ENCODE data around the gene MACC1. TPM values are rescaled to one million over a fixed set of nuclear protein-coding genes. Genes with fewer than 3 reads are reported as not detected.

MACC1 gene
- total RNA-seq, 1 experiment from 2014 or later = 190 TPM

DNA sequence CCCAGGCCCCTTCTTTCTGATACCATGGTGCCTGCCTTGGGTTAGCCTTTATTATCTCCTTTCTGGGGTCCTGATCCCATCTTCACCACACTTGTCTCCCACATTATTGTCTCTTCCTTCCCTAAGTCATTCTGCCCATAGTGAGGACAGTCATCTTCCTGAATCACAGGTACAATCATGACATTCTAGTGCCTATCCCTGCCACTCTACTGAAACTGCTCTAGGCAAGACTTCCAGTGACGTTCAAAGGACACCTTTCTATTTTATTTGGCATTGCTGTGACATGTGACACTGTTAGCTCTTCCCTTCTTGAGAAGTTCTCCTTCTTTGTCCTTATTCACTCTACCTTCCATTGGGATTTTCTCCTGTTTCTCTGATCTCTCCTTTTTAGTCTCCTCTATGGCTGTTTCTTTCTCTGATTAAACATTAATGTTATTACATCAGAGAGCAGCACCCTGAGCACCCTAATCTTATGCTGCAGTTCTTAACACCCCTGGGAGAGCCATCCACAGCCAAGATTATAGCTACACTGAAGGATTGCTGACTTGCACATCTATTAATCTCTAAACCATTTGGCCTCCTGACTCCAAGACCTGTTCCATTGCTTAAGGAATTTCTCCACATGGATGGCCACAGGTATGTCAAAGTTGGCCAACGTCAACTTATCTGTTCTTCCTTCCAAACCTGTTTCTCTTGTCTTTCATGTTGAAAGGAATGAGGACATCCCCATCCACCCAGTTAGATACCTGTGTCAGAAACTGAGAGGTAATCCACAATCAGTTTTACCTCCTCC, 10.9 kb downstream of the MACC1 start:
- TF ChIP-seq, protein P1, sequence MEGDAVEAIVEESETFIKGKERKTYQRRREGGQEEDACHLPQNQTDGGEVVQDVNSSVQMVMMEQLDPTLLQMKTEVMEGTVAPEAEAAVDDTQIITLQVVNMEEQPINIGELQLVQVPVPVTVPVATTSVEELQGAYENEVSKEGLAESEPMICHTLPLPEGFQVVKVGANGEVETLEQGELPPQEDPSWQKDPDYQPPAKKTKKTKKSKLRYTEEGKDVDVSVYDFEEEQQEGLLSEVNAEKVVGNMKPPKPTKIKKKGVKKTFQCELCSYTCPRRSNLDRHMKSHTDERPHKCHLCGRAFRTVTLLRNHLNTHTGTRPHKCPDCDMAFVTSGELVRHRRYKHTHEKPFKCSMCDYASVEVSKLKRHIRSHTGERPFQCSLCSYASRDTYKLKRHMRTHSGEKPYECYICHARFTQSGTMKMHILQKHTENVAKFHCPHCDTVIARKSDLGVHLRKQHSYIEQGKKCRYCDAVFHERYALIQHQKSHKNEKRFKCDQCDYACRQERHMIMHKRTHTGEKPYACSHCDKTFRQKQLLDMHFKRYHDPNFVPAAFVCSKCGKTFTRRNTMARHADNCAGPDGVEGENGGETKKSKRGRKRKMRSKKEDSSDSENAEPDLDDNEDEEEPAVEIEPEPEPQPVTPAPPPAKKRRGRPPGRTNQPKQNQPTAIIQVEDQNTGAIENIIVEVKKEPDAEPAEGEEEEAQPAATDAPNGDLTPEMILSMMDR (IDR thresholded peaks at IDR 0.05; ENCODE audit: unreplicated experiment) = no peak
- H3K9me3 Mint-ChIP-seq (ENCODE audit: low read depth, unreplicated experiment) = peaks cover 17% of the 10 kb centered on the region
- H3K27me3 Mint-ChIP-seq (ENCODE audit: unreplicated experiment) = no peaks in the 10 kb centered on the region
- peaks cover 51% of the 10 kb centered on the region for H3K4me1 Mint-ChIP-seq (ENCODE audit: low read depth, unreplicated experiment)
- peak overlapping the region; percentile 3 for H3K4me3 Mint-ChIP-seq (ENCODE audit: low read depth, unreplicated experiment)
- no peak for DNase-seq
- CTCF ChIA-PET = no interaction called here
- H3K36me3 Mint-ChIP-seq (ENCODE audit: insufficient read depth, unreplicated experiment) = peaks cover 71% of the 10 kb centered on the region
- peak overlapping the region; percentile 53 for H3K27ac Mint-ChIP-seq (ENCODE audit: unreplicated experiment)
- BruUV-seq (replicated peaks) = no TSS peak
- intact Hi-C loops (cut with micrococcal nuclease; ENCODE audit: unreplicated experiment) = no loop called here

- H3K4me1 Mint-ChIP-seq (ENCODE audit: low read depth, unreplicated experiment) = peaks cover 68% of the 10 kb centered on the region
- H3K36me3 Mint-ChIP-seq (ENCODE audit: insufficient read depth, unreplicated experiment) = peaks cover 70% of the 10 kb centered on the region
- intact Hi-C loops (cut with micrococcal nuclease; ENCODE audit: unreplicated experiment) = no loop called here
- no TSS peak for BruUV-seq (replicated peaks)
- no peak for DNase-seq
- peaks cover 13% of the 10 kb centered on the region for H3K9me3 Mint-ChIP-seq (ENCODE audit: low read depth, unreplicated experiment)
- TF ChIP-seq, protein P1 (IDR thresholded peaks at IDR 0.05; ENCODE audit: unreplicated experiment) = no peak
- H3K4me3 Mint-ChIP-seq (ENCODE audit: low read depth, unreplicated experiment) = no peak overlapping the region
- CTCF ChIA-PET = no interaction called here
- H3K27me3 Mint-ChIP-seq (ENCODE audit: unreplicated experiment) = no peaks in the 10 kb centered on the region
- no peak overlapping the region for H3K27ac Mint-ChIP-seq (ENCODE audit: unreplicated experiment)
Observed at GRCh38 chr7:20203316-20203715, 13.9 kb downstream of the MACC1 start.

GRCh38 chr7:20201380-20201779, 15.8 kb downstream of the MACC1 start:
- H3K27ac Mint-ChIP-seq (ENCODE audit: unreplicated experiment) = peak overlapping the region; percentile 76
- H3K4me3 Mint-ChIP-seq (ENCODE audit: low read depth, unreplicated experiment) = peak overlapping the region; percentile 35
- CTCF ChIA-PET = interaction anchor here (0.7 to 1.1 kb wide), 2 partner anchors 96 to 110 kb away, joined by 3 to 4 read pairs; no protein-coding TSS in a partner anchor
- intact Hi-C loops (cut with micrococcal nuclease; ENCODE audit: unreplicated experiment) = loop anchor here (1.0 kb wide), 1 partner anchor 110 kb away; no protein-coding TSS in a partner anchor
- TF ChIP-seq, protein P1 (IDR thresholded peaks at IDR 0.05; ENCODE audit: unreplicated experiment) = no peak
- H3K4me1 Mint-ChIP-seq (ENCODE audit: low read depth, unreplicated experiment) = peaks cover 68% of the 10 kb centered on the region
- BruUV-seq (replicated peaks) = no TSS peak
- no peaks in the 10 kb centered on the region for H3K27me3 Mint-ChIP-seq (ENCODE audit: unreplicated experiment)
- peaks cover 73% of the 10 kb centered on the region for H3K36me3 Mint-ChIP-seq (ENCODE audit: insufficient read depth, unreplicated experiment)
- peaks cover 5% of the 10 kb centered on the region for H3K9me3 Mint-ChIP-seq (ENCODE audit: low read depth, unreplicated experiment)
- DNase-seq = peak; percentile 39

GRCh38 chr7:20200971-20201370, 16.2 kb downstream of the MACC1 start:
- intact Hi-C loops (cut with micrococcal nuclease; ENCODE audit: unreplicated experiment) = loop anchor here (1.0 kb wide), 1 partner anchor 110 kb away; no protein-coding TSS in a partner anchor
- peaks cover 72% of the 10 kb centered on the region for H3K36me3 Mint-ChIP-seq (ENCODE audit: insufficient read depth, unreplicated experiment)
- BruUV-seq (replicated peaks) = no TSS peak
- no peak for DNase-seq
- H3K9me3 Mint-ChIP-seq (ENCODE audit: low read depth, unreplicated experiment) = peaks cover under 1% of the 10 kb centered on the region
- H3K27ac Mint-ChIP-seq (ENCODE audit: unreplicated experiment) = peak overlapping the region; percentile 76
- TF ChIP-seq, protein P1 (IDR thresholded peaks at IDR 0.05; ENCODE audit: unreplicated experiment) = no peak
- peak overlapping the region; percentile 35 for H3K4me3 Mint-ChIP-seq (ENCODE audit: low read depth, unreplicated experiment)
- no peaks in the 10 kb centered on the region for H3K27me3 Mint-ChIP-seq (ENCODE audit: unreplicated experiment)
- CTCF ChIA-PET = interaction anchor here (0.7 to 1.1 kb wide), 2 partner anchors 96 to 110 kb away, joined by 3 to 4 read pairs; no protein-coding TSS in a partner anchor
- peaks cover 65% of the 10 kb centered on the region for H3K4me1 Mint-ChIP-seq (ENCODE audit: low read depth, unreplicated experiment)
